Astrocyte (in vitro differentiated cells and primary cell): ENCODE data around the gene G6PC1.

Experiments used
- CTCF ChIP-seq: IDR thresholded peaks from 2 replicates; pipeline ENCODE4 v1.5.1; 2011; ENCODE audit warnings: low read depth, mild to moderate bottlenecking, inconsistent platforms, low read length, moderate library complexity; ENCODE audit not compliant: insufficient read depth
- EZH2 ChIP-seq: IDR thresholded peaks from 2 replicates; pipeline ENCODE4 v1.6.1; 2012; ENCODE audit warnings: mild to moderate bottlenecking, low read length, inconsistent platforms; ENCODE audit not compliant: insufficient read depth

- no peak for TF ChIP-seq CTCF
- no peak for TF ChIP-seq EZH2
Measured at GRCh38 chr17:42882166-42882565, 18.4 kb upstream of the G6PC1 start.
